ENCODE results near the gene EEPD1. TPM values are rescaled to one million over a fixed set of nuclear protein-coding genes. Genes with fewer than 3 reads are reported as not detected.

Gene EEPD1
- total RNA-seq, 1 donor from 2014 or later, result 5.4 TPM

DNA sequence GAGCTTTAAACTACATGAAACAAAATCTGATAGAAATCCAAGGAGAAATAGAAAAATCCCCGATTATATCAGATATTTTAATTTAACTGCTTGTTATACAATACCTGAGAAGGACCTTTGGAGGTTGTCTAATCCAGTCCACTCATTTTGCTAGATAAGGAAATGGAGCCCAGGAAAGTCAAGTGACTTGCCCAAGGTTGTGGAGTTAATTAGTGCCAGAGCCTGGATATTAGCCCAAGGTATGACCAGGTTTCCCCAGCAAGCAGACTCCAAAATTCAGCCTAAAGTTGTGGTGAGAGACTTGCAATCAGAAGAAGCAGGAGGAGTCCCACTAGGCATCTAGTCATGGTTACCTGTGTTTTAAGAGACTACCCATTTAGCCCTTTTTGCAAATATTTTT, 11.7 kb upstream of the EEPD1 start:
- no peak for DNase-seq (ENCODE audit: low read depth)
- Mint-ChIP-seq H3K4me3 (ENCODE audit: unreplicated experiment) (no peak overlapping the region), H3K9me3 (ENCODE audit: unreplicated experiment) (no peaks in the 10 kb centered on the region), H3K36me3 (ENCODE audit: low read depth, unreplicated experiment) (no peaks in the 10 kb centered on the region), H3K4me1 (ENCODE audit: low read depth, unreplicated experiment) (no peaks in the 10 kb centered on the region), H3K27ac (ENCODE audit: unreplicated experiment) (no peak overlapping the region), H3K27me3 (ENCODE audit: low read depth, unreplicated experiment) (peaks cover 6% of the 10 kb centered on the region)
- no peak overlapping the region for H2AFZ ChIP-seq (ENCODE audit: low read depth, low read length)
- H4K20me1 ChIP-seq (ENCODE audit: insufficient read depth, low read length), result no peaks in the 10 kb centered on the region
- no peaks in the 10 kb centered on the region for H3K79me2 ChIP-seq (ENCODE audit: insufficient read depth, low read length)
- no peak overlapping the region for H3K4me2 ChIP-seq (ENCODE audit: low read length)
- H3K27me3 ChIP-seq (ENCODE audit: insufficient read depth, low read length), result peaks cover 3% of the 10 kb centered on the region
- no peaks in the 10 kb centered on the region for H3K36me3 ChIP-seq (ENCODE audit: insufficient read depth, low read length)
- TF ChIP-seq, protein P1, sequence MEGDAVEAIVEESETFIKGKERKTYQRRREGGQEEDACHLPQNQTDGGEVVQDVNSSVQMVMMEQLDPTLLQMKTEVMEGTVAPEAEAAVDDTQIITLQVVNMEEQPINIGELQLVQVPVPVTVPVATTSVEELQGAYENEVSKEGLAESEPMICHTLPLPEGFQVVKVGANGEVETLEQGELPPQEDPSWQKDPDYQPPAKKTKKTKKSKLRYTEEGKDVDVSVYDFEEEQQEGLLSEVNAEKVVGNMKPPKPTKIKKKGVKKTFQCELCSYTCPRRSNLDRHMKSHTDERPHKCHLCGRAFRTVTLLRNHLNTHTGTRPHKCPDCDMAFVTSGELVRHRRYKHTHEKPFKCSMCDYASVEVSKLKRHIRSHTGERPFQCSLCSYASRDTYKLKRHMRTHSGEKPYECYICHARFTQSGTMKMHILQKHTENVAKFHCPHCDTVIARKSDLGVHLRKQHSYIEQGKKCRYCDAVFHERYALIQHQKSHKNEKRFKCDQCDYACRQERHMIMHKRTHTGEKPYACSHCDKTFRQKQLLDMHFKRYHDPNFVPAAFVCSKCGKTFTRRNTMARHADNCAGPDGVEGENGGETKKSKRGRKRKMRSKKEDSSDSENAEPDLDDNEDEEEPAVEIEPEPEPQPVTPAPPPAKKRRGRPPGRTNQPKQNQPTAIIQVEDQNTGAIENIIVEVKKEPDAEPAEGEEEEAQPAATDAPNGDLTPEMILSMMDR (IDR thresholded peaks at IDR 0.05; ENCODE audit: insufficient read depth, low read depth, low read length), result no peak
- TF ChIP-seq EZH2 (IDR thresholded peaks at IDR 0.05; ENCODE audit: insufficient read depth, low read length), result no peak
- no peak overlapping the region for H3K4me3 ChIP-seq (ENCODE audit: insufficient read depth, low read depth, low read length)
- H3K9ac ChIP-seq (ENCODE audit: low read length), result no peak overlapping the region
- H3K27ac ChIP-seq (ENCODE audit: low read depth, low read length), result no peak overlapping the region
- H3K4me1 ChIP-seq (ENCODE audit: insufficient read depth, low read length), result no peaks in the 10 kb centered on the region
- FAIRE-seq, result no peak
- H3K9me3 ChIP-seq (ENCODE audit: insufficient read depth, low read depth, low read length), result no peaks in the 10 kb centered on the region

DNA sequence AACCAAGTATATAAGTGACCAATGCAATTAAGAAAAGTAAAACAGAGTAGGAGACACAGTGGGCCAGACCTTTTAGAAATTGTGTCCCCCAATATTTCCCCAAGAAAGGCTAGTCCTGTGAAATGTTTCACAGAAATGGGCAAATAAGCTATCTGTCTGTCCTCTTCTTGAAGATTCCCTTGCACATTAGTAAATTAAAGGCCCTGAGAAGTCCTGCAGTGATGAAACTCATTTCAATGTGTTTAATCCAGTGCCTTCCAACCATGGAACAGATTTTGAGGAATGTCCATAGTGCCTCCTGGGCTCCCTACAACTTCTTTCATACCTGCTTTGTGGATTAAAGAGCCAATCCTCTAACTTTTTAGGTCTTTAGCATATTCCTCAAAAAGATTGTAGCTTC, 11.2 kb upstream of the EEPD1 start:
- DNase-seq (ENCODE audit: low read depth) (no peak), FAIRE-seq (no peak)
- H4K20me1 ChIP-seq (ENCODE audit: insufficient read depth, low read length), result no peaks in the 10 kb centered on the region
- H3K27ac ChIP-seq (ENCODE audit: low read depth, low read length), result no peak overlapping the region
- no peaks in the 10 kb centered on the region for H3K36me3 Mint-ChIP-seq (ENCODE audit: low read depth, unreplicated experiment)
- H3K4me3 ChIP-seq (ENCODE audit: insufficient read depth, low read depth, low read length), result no peak overlapping the region
- peaks cover 6% of the 10 kb centered on the region for H3K27me3 Mint-ChIP-seq (ENCODE audit: low read depth, unreplicated experiment)
- no peaks in the 10 kb centered on the region for H3K36me3 ChIP-seq (ENCODE audit: insufficient read depth, low read length)
- H3K79me2 ChIP-seq (ENCODE audit: insufficient read depth, low read length), result no peaks in the 10 kb centered on the region
- no peak overlapping the region for H3K9ac ChIP-seq (ENCODE audit: low read length)
- peaks cover 3% of the 10 kb centered on the region for H3K27me3 ChIP-seq (ENCODE audit: insufficient read depth, low read length)
- H3K4me1 ChIP-seq (ENCODE audit: insufficient read depth, low read length), result no peaks in the 10 kb centered on the region
- no peak overlapping the region for H3K27ac Mint-ChIP-seq (ENCODE audit: unreplicated experiment)
- H2AFZ ChIP-seq (ENCODE audit: low read depth, low read length), result no peak overlapping the region
- TF ChIP-seq EZH2 (IDR thresholded peaks at IDR 0.05; ENCODE audit: insufficient read depth, low read length), result no peak
- TF ChIP-seq, protein P1 (IDR thresholded peaks at IDR 0.05; ENCODE audit: insufficient read depth, low read depth, low read length), result no peak
- no peaks in the 10 kb centered on the region for H3K9me3 ChIP-seq (ENCODE audit: insufficient read depth, low read depth, low read length)
- no peak overlapping the region for H3K4me2 ChIP-seq (ENCODE audit: low read length)
- no peak overlapping the region for H3K4me3 Mint-ChIP-seq (ENCODE audit: unreplicated experiment)
- no peaks in the 10 kb centered on the region for H3K9me3 Mint-ChIP-seq (ENCODE audit: unreplicated experiment)
- no peaks in the 10 kb centered on the region for H3K4me1 Mint-ChIP-seq (ENCODE audit: low read depth, unreplicated experiment)

- no peak for TF ChIP-seq EZH2 (IDR thresholded peaks at IDR 0.05; ENCODE audit: insufficient read depth, low read length)
- TF ChIP-seq, protein P1 (IDR thresholded peaks at IDR 0.05; ENCODE audit: insufficient read depth, low read depth, low read length), result no peak
- no peak for FAIRE-seq
Observed at GRCh38 chr7:36144189-36144588, 8.9 kb upstream of the EEPD1 start.

More at GRCh38 chr7:36144189-36144588, 8.9 kb upstream of the EEPD1 start:
- H3K4me1 Mint-ChIP-seq (ENCODE audit: low read depth, unreplicated experiment), result no peaks in the 10 kb centered on the region
- H3K4me3 Mint-ChIP-seq (ENCODE audit: unreplicated experiment), result no peak overlapping the region
- peaks cover 3% of the 10 kb centered on the region for H3K27me3 ChIP-seq (ENCODE audit: insufficient read depth, low read length)
- peaks cover 4% of the 10 kb centered on the region for H3K9me3 Mint-ChIP-seq (ENCODE audit: unreplicated experiment)
- H3K27ac ChIP-seq (ENCODE audit: low read depth, low read length), result no peak overlapping the region
- no peaks in the 10 kb centered on the region for H3K4me1 ChIP-seq (ENCODE audit: insufficient read depth, low read length)
- peaks cover 4% of the 10 kb centered on the region for H3K27me3 Mint-ChIP-seq (ENCODE audit: low read depth, unreplicated experiment)
- no peak overlapping the region for H2AFZ ChIP-seq (ENCODE audit: low read depth, low read length)
- DNase-seq (ENCODE audit: low read depth), result no peak
- no peaks in the 10 kb centered on the region for H3K36me3 ChIP-seq (ENCODE audit: insufficient read depth, low read length)
- H3K79me2 ChIP-seq (ENCODE audit: insufficient read depth, low read length), result no peaks in the 10 kb centered on the region
- H3K4me2 ChIP-seq (ENCODE audit: low read length), result no peak overlapping the region
- peaks cover 2% of the 10 kb centered on the region for H3K36me3 Mint-ChIP-seq (ENCODE audit: low read depth, unreplicated experiment)
- peaks cover 3% of the 10 kb centered on the region for H3K9me3 ChIP-seq (ENCODE audit: insufficient read depth, low read depth, low read length)
- H3K27ac Mint-ChIP-seq (ENCODE audit: unreplicated experiment), result no peak overlapping the region
- no peak overlapping the region for H3K4me3 ChIP-seq (ENCODE audit: insufficient read depth, low read depth, low read length)
- H4K20me1 ChIP-seq (ENCODE audit: insufficient read depth, low read length), result no peaks in the 10 kb centered on the region
- H3K9ac ChIP-seq (ENCODE audit: low read length), result no peak overlapping the region

Measured in astrocyte (in vitro differentiated cells and primary cell).